ENCODE results near the gene ETS2.

- TF ChIP-seq CTCF (IDR thresholded peaks at IDR 0.05) (no peak), POLR2A (IDR thresholded peaks at IDR 0.05) (no peak)
These were observed 20.2 kb downstream of the ETS2 start for GRCh38 chr21:38825921-38826320.
